CD4-positive, alpha-beta T cell treated with Interleukin-4 for 1 hour (primary cell): ENCODE data around the gene CLEC12A.
"Not testable (repeated sequence)": the region's sequence is repeated elsewhere in the genome, so short reads cannot be mapped to it uniquely, and the experiment has no call there.

Experiments used
- DNase-seq, 2 donors: peaks; one replicate each; pipeline ENCODE4 v3.0.0-alpha.2; 2020 to 2022

Gene CLEC12A

DNA sequence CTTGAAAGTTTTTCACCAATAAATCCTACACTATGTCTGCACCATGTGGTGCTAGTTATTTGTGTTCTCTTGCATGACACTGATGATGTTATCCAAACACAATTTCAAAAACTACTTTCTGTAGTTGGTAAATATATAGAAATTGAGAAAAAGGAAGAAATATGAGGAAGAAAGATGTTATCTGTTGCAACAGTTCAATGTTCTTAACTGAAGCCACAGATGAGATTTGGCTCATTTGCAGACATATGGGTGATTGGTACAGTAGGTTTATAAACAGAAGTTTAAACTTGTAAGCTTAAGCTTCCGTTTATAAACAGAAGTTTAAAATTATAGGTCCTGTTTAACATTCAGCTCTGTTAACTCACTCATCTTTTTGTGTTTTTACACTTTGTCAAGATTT is at the start of gene CLEC12A:
CLEC12A (plus strand) TSS at position 229 of the 400 bp plus-strand sequence. CDS start 188 bp downstream, outside the sequence.
- DNase-seq: no peak

GRCh38 chr12:9922429-9922828 is 48.8 kb upstream of the CLEC12A start:
- no peak for DNase-seq

GRCh38 chr12:9925705-9926393 is 45.4 kb upstream of the CLEC12A start:
- DNase-seq: peak; percentile 34 to 67

DNA sequence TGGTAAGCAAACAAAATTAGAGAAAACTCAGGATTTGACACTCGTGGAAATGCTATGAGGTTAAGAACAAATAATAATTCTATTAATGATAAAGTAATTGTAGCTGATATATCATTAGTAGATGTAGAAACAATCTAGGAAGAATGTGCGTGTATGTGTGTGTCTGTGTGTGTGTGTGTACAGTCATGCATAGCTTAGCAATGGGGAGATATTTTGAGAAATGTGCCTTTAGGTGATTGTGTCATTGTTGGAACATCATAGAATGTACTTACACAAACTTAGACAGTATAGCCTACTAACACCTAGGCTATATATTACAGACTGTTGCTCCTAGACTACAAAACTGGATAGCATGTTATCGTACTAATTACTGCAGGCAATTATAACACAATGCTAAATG is 44.3 kb upstream of the CLEC12A start:
- DNase-seq: no peak

DNA sequence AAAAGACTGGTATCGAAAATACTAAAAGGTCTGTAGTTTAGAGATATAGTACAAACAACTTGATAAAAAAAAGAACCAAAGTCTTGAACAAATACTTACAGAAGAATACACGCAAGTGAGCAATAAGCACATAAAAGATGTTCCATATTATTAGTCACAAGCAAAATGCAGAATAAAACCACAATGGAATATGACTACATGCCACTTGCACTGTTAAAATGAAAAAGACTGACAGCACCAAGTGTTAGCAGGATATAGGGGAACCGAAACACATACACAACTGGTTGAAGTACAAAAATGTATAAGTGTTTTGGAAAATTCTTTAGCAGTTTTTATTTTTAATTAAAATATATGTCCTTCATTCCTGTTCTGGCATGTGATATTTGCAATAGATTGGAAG is 42.6 kb upstream of the CLEC12A start:
- DNase-seq: no peak

DNA sequence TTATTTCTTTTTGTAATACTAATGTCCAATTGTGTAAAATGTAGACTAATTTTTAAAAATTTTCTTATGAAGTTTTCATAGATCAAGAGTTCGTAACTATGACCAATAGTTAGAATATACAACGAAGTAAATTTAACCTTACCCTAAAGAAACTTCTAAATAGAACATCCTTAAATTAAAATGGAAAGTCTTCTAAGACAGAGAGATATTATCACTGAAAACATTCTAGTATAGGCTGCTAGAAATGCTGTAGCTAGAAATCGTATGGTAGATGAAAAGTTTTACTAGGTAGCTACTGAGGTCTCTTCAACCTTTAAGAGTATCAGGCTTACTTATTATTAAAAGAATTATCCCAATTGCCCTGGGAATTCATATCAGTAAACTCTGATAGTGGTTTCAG is 40.0 kb upstream of the CLEC12A start:
- DNase-seq: no peak

DNA sequence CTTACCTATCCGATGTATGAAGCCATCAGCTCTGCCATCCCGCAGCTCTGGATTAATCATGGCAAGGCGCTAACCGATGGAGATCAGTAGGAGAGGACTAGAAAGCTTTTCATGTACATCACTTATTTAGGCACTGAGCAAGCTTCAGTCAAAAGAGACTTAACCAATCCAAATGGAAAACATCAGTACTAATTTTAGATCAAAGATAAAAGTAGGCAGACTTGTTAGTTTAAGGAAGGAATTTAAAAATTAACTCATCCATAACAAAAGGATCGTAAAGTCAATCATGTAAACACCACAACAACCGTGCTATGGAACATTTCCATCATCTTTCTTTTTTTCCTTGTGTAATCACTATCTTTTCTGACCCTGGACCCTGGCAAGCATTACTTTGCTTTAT is 38.9 kb upstream of the CLEC12A start, which contains the start of gene CLEC2A:
CLEC2A (minus strand) TSS at position 101 of the 400 bp plus-strand sequence; CDS start at position 60, 41 bp downstream.
- no peak for DNase-seq

DNA sequence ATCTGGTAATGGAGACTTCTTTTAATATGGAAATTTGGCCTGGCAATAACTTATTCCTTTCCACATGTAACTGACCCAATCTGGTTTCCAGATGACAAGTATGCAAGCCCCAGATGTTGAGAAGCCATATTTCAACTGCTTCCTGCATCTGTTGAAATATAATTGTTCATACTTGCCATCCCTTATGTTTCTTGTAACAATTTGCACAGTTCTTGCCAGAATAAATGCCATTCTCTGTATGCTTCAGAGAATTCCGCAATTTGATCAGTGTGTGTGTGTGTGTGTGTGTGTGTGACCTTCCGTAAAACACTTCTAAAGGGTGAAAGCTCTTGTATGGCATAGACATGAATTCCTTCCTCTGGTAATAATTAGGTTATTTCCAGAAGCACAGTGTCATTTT is 37.3 kb upstream of the CLEC12A start:
- DNase-seq: no peak

- DNase-seq: no peak
Measured at GRCh38 chr12:9935026-9935425, 36.2 kb upstream of the CLEC12A start.

DNA sequence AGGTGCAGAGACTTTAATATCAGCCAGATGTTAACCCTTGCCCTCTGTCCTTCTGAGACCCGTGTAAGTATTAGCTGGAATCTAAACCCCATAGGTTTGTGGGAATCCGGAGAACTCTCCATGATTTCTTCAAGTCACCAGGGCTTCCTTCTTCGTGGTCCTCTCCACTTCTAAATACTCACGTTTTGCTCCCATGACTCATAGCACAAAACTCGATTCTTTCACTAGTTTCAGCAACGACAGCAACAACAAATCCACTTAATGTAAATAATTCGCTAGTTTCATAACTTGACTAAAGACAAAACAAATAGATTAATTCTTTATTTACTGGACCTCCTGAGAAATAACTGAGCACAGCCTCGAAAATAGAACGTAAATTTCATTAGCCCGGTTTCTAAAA is 34.6 kb upstream of the CLEC12A start:
- DNase-seq: no peak

- DNase-seq: peak in 1 of 2 donors; percentile 37
Measured at GRCh38 chr12:9940375-9940774, 30.8 kb upstream of the CLEC12A start.

- DNase-seq: no peak
Measured at GRCh38 chr12:9941838-9942237, 29.4 kb upstream of the CLEC12A start.

GRCh38 chr12:9943240-9943639 is 28.0 kb upstream of the CLEC12A start:
- peak in 1 of 2 donors; percentile 78 for DNase-seq

- no peak for DNase-seq
Measured at GRCh38 chr12:9944391-9944790, 26.8 kb upstream of the CLEC12A start.

- no peak for DNase-seq
Measured at GRCh38 chr12:9947674-9948073, 23.5 kb upstream of the CLEC12A start.

- DNase-seq: peak in 1 of 2 donors; percentile 43
Measured at GRCh38 chr12:9948606-9949296, 22.5 kb upstream of the CLEC12A start.

- peak; percentile 45 to 57 for DNase-seq
Measured at GRCh38 chr12:9951026-9951675, 20.1 kb upstream of the CLEC12A start.

DNA sequence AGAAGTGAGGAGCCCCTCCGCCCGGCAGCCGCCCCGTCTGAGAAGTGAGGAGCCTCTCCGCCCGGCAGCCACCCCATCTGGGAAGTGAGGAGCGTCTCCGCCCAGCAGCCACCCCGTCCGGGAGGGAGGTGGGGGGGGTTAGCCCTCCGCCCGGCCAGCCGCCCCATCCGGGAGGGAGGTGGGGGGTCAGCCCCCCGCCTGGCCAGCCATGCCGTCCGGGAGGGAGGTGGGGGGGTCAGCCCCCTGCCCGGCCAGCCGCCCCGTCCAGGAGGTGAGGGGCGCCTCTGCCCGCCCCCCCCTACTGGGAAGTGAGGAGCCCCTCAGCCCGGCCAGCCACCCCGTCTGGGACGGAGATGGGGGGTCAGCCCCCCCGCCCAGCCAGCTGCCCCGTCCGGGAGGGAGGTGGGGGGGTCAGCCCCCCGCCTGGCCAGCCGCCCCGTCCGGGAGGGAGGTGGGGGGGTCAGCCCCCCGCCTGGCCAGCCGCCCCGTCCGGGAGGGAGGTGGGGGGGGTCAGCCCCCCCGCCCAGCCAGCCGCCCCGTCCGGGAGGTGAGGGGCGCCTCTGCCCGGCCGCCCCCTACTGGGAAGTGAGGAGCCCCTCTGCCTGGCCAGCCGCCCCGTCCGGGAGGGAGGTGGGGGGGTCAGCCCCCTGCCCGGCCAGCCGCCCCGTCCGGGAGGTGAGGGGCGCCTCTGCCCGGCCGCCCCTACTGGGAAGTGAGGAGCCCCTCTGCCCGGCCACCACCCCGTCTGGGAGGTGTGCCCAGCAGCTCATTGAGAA is 18.1 kb upstream of the CLEC12A start:
- not testable (repeated sequence) for DNase-seq

DNA sequence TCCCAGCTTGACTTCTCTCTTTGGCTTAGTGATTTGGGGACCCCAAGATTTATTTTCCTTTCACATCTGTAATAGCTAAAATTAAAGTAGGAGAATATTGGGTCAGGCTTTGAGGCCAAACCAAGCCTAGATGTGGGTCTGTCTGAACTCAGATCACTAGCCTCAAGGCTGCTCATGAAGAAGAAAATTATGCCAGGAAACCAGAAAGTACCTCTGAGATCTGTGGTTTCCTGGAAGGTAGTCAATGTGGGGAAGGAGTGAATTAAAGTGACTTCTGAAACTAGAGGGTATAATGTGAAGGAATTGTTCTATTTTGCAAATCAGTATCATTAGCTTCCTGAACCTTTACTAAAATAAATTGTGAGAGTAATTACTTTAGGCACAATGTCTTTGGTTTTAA is 13.4 kb upstream of the CLEC12A start:
- peak in 1 of 2 donors; percentile 44 for DNase-seq

- no peak for DNase-seq
Measured at GRCh38 chr12:9960590-9960989, 10.6 kb upstream of the CLEC12A start.

DNA sequence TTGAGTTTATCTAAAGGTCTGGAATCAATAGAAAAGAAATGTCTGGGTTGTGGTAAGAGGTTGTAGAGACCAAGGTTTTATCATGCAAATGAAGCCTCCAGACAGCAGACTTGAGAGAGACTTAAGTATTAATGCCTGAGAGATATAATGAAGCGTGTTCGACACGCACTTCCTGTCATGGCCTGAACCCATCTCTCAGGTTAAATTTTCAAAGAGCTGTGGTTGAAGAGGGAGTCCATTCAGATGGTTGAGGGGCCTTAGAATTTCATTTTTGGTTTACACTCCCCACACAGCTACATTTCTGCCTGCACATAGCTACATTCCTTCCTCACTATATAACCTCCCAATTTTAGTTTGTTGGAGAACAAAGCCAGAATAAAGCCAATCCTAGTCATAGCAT is 10.1 kb upstream of the CLEC12A start:
- DNase-seq: no peak

GRCh38 chr12:9961901-9962300 is 9.3 kb upstream of the CLEC12A start:
- DNase-seq: no peak

- DNase-seq: no peak
Measured at GRCh38 chr12:9969673-9970072, 1.5 kb upstream of the CLEC12A start.
